A673 (cell line): ENCODE data around the gene RHBG.

Experiments
- CTCF ChIP-seq: fragments of 300-800, 200-600 bp; sonication (generic); conservative IDR thresholded peaks from 2 replicates; pipeline ENCODE4 v1.5.1; 2017; ENCODE audit warnings: low read depth, mild to moderate bottlenecking, antibody characterized with exemption, low read length, moderate library complexity, mixed read lengths
- EZH2 ChIP-seq: fragments of 200-600 bp; sonication (generic); IDR thresholded peaks from 2 replicates; pipeline ENCODE4 v1.6.1; 2017; ENCODE audit warnings: borderline replicate concordance, low read depth, mild to moderate bottlenecking, mixed read lengths, antibody characterized with exemption, low read length; ENCODE audit not compliant: poor library complexity, severe bottlenecking

GRCh38 chr1:156346636-156347035, 22.4 kb upstream of the RHBG start:
- TF ChIP-seq CTCF, result no peak
- TF ChIP-seq EZH2, result no peak
